GM21619 (cell line): ENCODE data around the gene RPF1.
"Not testable (repeated sequence)": the region's sequence is repeated elsewhere in the genome, so short reads cannot be mapped to it uniquely, and the experiment has no call there.

Experiments used
- ATAC-seq: cut with Tn5 transposase; IDR thresholded peaks from one replicate; pipeline ENCODE4 v1.9.1; 2021; ENCODE audit not compliant: unreplicated experiment

The RPF1 gene

DNA sequence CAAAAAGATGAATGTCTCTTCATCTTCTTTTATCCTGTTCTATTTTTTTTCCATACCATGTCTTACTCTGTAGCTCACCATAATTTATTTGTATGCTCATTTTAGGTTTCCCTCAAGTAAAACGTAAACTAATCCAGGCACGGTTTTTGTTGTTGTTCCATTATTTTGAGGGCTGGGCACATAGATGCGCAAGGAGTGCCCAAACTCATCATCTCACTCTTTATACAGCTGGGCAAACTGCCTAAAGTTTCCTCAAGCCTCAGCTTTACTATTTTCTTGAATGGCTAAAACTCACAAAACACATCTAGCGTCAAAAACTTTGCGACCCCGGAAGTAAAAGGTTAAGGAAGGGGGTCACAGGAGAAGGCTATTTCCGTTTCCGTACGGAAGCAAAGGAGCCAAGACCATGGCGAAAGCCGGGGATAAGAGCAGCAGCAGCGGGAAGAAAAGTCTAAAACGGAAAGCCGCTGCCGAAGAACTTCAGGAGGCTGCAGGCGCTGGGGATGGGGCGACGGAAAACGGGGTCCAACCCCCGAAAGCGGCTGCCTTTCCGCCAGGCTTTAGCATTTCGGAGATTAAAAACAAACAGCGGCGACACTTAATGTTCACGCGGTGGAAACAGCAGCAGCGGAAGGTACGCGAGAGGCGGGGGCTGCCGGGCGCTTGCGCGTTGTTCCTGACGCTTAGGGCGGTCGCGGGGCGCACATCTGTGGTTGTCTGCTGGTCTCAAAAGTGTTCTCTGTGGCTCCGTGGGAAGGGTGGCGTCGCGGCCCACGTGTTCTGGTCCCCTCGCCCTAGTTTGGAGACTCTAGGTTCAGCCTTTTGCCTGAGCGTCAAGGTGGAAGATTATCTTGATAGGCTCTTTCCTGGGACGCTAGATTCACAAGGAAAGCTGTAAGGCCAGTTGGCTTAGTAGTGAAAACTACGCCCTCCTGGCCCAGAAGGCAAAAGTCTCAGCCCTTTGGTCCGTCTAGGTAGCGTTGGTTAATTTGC, at the start of gene RPF1:
Gene RPF1 (plus strand): TSS at position 391 of the 993 bp plus-strand sequence. CDS start 16 bp downstream, at position 407.
- ATAC-seq = peak; percentile 98

DNA sequence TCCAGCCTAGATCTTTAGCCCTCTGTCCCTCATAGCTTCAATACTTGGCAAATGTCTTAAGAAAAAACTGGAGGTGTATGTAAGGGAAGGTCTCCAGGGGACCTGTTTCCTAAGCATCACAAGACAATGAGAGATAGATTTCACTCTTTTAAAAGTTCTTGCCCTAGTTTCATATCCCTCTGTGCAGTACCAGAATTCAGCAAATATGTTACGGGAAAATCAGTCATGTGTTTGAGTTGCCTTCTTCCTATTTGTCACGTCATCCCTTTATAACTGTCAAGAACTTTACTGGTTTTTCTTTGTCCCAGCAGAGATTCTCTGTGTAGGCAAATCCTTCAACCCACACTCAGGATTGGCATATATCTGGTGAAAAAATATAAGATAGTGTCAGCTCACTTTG, 48.5 kb upstream of the RPF1 start:
- no peak for ATAC-seq

DNA sequence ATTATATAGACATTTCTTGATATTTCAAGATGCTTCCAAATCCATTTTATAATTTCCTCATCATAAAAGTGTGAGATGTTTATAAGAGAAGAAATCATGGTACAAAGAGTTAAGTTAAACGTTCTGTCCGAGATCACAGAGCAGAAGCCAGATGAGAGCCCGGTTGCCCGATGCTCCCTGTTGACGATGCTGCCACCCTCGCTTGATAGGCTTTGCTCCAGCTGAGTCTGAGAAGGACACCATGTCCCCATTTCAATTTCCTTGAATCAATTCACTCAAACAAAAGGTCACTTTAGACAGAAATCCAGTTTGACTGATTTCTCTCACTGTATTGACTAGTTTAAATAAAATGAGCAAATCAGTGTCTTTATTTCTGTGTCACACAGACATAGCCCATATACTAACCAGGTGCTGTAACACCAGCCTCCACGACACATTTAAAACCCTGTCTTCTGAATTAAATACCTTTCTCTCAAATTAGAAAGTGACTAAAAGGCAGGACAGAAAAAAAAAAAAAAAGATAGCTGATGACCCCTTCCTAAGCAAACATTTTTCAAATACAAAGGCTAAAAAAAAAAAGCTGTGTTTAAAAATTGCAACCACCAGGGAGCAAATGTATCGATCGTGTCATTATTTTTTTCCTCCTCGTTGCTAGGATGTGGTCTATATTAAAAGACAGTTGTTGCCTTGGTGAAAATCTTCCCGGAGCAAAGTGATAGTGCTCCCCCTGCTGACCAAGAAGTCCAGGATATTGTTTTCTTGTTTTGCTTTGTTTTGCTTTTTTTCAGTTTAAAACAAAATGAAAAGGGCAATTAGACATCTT, 45.6 kb upstream of the RPF1 start:
- ATAC-seq = peak; percentile 44

- no peak for ATAC-seq
These were observed 44.8 kb upstream of the RPF1 start for GRCh38 chr1:84434081-84434769.

GRCh38 chr1:84434801-84435549, 44.1 kb upstream of the RPF1 start:
- no peak for ATAC-seq

DNA sequence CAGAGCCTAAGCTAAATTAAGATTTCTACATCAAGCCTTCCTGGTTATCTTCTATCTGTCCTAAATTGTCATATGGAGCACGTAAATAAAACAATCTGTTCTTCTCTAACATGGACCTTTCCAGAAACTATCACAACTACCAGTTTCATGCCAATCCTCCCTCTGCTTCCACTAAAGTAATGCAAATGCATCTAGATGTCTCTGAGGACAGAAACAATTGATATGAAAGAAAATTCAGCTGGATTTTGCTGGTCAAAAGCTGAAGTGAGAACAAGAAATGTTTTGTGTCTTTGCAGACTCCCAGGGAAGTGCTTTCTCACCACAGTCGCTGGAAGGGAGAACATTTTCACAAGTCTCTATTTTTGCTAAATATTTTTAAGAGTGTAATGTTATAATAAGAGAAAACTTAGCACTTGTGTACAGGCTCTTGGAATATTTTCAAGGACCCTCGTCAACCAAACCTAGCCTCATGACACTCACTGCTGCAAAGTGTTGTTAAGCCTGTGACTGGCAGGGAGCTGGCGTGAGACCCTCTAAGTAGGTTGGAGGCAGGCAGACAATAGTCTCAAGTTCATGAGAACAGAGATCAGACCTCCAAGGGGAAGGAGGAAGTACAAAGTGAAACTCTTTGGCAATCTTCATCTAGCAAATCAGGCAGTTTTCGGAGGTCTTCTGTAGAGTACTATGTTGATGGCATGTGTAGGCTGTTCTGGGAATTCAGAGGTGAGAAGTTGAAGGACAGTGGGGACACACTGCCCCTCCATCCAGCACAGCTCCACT, 42.0 kb upstream of the RPF1 start:
- ATAC-seq = no peak

GRCh38 chr1:84442256-84442655, 36.8 kb upstream of the RPF1 start:
- peak; percentile 98 for ATAC-seq

DNA sequence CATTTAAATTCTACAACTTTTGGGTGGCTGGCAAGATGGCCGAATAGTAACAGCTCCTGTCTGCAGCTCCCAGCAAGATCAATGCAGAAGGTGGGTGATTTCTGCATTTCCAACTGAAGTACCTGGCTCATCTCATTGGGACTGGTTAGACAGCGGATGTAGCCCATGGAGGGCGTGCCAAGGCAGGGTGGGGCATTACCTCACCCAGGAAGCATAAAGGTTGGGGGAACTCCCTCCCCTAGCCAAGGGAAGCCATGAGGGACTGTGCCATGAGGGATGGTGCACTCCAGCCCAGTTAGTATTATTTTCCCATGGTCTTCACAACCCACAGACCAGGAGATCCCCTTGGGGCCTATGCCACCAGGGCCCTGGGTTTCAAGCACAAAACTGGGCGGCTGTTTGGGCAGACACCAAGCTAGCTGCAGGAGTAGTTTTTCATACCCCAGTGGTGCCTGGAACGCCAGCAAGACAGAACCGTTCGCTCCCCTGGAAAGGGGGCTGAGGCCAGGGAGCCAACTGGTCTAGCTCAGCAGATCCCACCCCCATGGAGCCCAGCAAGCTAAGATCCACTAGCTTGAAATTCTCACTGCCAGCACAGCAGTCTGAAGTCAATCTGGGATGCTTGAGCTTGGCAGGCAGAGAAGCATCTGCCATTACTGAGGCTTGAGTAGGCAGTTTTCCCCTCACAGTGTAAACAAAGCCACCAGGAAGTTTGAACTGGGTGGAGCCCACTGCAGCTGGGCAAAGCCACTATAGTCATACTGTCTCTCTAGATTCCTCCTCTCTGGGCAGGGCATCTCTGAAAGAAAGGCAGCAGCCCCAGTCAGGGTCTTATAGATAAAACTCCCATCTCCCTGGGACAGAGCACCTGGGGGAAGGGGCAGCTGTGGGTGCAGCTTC, 36.1 kb upstream of the RPF1 start:
- not testable (repeated sequence) for ATAC-seq

DNA sequence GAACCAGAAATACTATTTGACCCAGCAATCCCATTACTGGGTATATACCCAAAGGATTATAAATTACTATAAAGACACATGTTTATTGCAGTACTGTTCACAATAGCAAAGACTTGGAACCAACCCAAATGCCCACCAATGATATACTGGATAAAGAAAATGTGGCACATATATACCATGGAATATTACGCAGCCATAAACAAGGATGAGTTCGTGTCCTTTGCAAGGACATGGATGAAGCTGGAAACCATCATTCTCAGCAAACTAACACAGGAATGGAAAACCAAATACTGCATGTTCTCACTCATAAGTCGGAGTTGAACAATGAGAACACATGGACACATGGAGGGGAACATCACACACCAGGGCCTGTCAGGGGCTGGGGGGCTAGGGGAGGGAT, 30.4 kb upstream of the RPF1 start:
- not testable (repeated sequence) for ATAC-seq

- no peak for ATAC-seq
These were observed 28.2 kb upstream of the RPF1 start for GRCh38 chr1:84450910-84451309.

DNA sequence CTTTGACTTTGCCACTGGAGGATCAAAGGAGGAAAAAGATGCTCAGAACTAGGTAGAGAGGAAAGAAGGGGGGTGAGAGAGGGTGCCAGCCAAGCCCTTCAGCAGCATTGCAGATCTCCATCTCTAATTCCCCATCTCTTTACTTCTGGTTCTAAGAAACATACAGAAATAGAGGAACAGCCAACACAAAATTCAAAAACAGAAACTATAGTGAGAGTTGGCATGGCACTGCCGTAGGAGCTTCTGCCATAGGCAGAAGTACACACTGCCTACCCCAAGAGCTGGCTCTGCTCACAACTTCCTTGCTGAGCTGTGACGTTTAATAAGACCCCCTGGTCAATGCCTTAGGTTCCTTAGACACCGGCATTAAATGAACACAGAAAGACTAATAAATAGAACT, 26.6 kb upstream of the RPF1 start:
- ATAC-seq = no peak

- no peak for ATAC-seq
These were observed 16.9 kb upstream of the RPF1 start for GRCh38 chr1:84462118-84462517.

DNA sequence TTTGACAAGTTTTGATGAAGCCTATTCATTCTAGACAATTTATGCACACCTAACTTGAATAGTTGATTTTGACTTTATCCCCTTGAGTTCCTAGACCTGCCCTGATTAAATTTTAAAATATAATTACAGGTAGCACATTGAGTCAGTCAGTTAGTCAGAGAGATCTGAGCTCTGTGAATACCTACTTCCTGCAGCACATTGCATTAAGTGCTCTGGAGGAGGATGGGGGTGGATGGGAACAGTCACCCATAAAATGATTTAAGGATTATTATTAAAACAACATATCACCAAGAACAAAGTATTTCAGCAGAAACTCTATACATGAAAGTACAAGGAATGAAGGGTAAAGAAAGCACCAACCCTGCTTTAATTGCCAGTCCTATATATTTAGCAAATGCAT, 11.8 kb upstream of the RPF1 start:
- no peak for ATAC-seq

DNA sequence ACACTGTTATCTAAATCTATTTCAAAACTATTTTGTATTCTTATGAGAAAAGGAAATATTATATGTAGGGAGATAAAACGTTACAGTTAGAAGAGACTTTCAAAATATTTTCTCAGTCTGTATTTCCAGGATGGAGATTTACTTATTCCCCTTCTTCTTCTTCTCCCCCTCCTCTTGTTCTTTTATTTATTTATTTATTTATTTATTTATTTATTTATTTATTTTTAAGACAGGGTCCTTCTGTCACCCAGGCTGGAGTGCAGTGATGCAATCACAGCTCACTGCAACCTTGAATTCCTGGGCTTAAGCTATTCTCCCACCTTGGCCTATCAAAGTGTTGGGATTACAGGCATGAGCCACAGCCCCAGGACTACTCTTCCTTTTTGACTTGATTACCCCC, 2.8 kb upstream of the RPF1 start:
- ATAC-seq = no peak

GRCh38 chr1:84479998-84480397, 932 bp downstream of the RPF1 start:
- ATAC-seq = no peak

- ATAC-seq = no peak
These were observed 1.6 kb downstream of the RPF1 start for GRCh38 chr1:84480650-84481049.

GRCh38 chr1:84481317-84481716, 2.3 kb downstream of the RPF1 start:
- ATAC-seq = no peak

GRCh38 chr1:84488107-84488506, 9.0 kb downstream of the RPF1 start:
- no peak for ATAC-seq

DNA sequence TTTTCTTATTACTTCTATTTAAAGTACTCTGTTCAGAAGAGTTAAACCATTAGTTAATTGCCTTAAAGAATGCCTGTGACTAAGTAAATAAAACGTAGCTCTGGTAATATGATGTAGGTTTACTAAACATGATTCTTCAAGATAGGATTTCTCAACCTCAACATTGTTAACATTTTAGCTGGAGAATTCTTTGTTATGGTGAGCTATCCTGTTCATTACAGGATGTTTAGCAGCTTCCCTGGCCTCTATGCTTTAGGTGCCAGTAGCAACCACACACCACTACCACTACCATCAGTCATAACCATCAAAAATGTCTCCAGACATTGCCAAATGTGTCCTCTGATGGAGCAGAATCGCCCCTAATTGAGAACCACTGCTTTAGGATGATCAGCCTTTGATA, 10.7 kb downstream of the RPF1 start:
- no peak for ATAC-seq
